ENCODE data around the gene NDUFB11.
"Not testable (repeated sequence)": the region's sequence is repeated elsewhere in the genome, so short reads cannot be mapped to it uniquely, and the experiment has no call there.

The NDUFB11 gene

GRCh38 chrX:47145395-47146120, 1.1 kb upstream of the NDUFB11 start:
- DNase-seq: no peak

- DNase-seq: peak; percentile 73
These were observed 442 bp downstream of the NDUFB11 start for GRCh38 chrX:47143894-47144625.

GRCh38 chrX:47138171-47138570, 6.3 kb downstream of the NDUFB11 start:
- DNase-seq: no peak

GRCh38 chrX:47135650-47136049, 8.9 kb downstream of the NDUFB11 start:
- DNase-seq: peak; percentile 85

GRCh38 chrX:47133493-47133892, 11.0 kb downstream of the NDUFB11 start:
- no peak for DNase-seq

- DNase-seq: peak; percentile 41
These were observed 14.6 kb downstream of the NDUFB11 start for GRCh38 chrX:47129899-47130358.

GRCh38 chrX:47129157-47129898, 15.2 kb downstream of the NDUFB11 start:
- peak; percentile 97 for DNase-seq

GRCh38 chrX:47124466-47124865, 20.0 kb downstream of the NDUFB11 start:
- DNase-seq: not testable (repeated sequence)

- DNase-seq: not testable (repeated sequence)
These were observed 27.9 kb downstream of the NDUFB11 start for GRCh38 chrX:47116551-47117110.

- no peak for DNase-seq
These were observed 32.1 kb downstream of the NDUFB11 start for GRCh38 chrX:47112316-47112954.

- DNase-seq: not testable (repeated sequence)
These were observed 33.4 kb downstream of the NDUFB11 start for GRCh38 chrX:47110936-47111615.

GRCh38 chrX:47101206-47101605, 43.3 kb downstream of the NDUFB11 start:
- no peak for DNase-seq

- no peak for DNase-seq
These were observed 46.0 kb downstream of the NDUFB11 start for GRCh38 chrX:47098338-47099094.

- DNase-seq: no peak
These were observed 47.5 kb downstream of the NDUFB11 start for GRCh38 chrX:47097018-47097417.

GRCh38 chrX:47093860-47094259, 50.6 kb downstream of the NDUFB11 start:
- no peak for DNase-seq

GRCh38 chrX:47093248-47093647, 51.3 kb downstream of the NDUFB11 start:
- DNase-seq: peak; percentile 63

Data from DMS53 (cell line).